Measurements from ENCODE around the gene C19orf25.

DNA sequence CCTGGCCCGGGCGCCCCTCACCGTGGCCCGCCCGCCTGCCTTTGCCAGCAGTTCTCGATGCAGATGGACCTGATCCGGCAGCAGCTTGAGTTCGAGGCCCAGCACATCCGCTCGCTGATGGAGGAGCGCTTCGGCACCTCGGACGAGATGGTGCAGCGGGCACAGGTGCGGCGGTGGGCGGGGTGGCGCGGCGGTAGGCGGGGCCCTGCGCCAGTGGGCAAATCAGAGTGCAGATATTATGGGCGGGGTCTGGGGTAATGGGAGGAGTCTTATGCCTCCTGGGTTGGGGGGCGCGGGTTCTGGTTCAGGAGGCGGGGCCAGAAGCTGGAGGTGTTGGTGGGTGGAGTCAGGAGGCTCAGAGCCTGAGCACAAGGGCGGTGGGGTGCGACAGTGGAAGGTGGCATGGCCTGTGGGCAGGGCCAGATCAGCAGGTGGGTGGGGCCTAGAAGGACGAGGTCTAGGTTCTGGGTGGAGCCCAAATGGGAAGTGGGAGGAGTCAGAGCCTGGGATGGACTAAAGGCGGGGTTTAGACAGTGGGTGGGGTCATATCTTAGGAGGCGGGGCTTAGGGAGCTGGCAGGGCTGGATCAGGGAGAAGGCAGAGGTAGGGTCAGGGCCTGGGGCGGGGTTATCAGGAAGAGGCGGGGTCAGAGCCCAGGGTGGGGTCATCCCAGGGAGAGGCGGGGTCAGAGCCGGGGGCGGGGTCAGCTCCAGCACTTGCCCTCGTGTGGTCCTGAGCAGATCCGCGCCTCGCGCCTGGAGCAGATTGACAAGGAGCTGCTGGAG, 23.5 kb downstream of the C19orf25 start:
- TF ChIP-seq, protein P1, sequence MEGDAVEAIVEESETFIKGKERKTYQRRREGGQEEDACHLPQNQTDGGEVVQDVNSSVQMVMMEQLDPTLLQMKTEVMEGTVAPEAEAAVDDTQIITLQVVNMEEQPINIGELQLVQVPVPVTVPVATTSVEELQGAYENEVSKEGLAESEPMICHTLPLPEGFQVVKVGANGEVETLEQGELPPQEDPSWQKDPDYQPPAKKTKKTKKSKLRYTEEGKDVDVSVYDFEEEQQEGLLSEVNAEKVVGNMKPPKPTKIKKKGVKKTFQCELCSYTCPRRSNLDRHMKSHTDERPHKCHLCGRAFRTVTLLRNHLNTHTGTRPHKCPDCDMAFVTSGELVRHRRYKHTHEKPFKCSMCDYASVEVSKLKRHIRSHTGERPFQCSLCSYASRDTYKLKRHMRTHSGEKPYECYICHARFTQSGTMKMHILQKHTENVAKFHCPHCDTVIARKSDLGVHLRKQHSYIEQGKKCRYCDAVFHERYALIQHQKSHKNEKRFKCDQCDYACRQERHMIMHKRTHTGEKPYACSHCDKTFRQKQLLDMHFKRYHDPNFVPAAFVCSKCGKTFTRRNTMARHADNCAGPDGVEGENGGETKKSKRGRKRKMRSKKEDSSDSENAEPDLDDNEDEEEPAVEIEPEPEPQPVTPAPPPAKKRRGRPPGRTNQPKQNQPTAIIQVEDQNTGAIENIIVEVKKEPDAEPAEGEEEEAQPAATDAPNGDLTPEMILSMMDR (conservative IDR thresholded peaks at IDR 0.05; ENCODE audit: low read depth, low read length) = no peak
- no peak for TF ChIP-seq EZH2 (IDR thresholded peaks at IDR 0.05; ENCODE audit: borderline replicate concordance, low read depth, low read length, poor library complexity, severe bottlenecking)
